GM19463 (cell line): Measurements from ENCODE around the gene AMFR.

ENCODE experiments used
- ATAC-seq: cut with Tn5 transposase; IDR thresholded peaks from one replicate; pipeline ENCODE4 v1.9.1; 2021; ENCODE audit warnings: mild to moderate bottlenecking, moderate library complexity; ENCODE audit not compliant: unreplicated experiment

Gene AMFR

GRCh38 chr16:56314244-56314850 lies 111.0 kb downstream of the AMFR start:
- ATAC-seq = no peak

- ATAC-seq = no peak
Measured at GRCh38 chr16:56312556-56312955, 112.8 kb downstream of the AMFR start.

GRCh38 chr16:56312028-56312300 lies 113.4 kb downstream of the AMFR start:
- ATAC-seq = no peak
